HUES48 (cell line): ENCODE results near the gene MXRA5.
"Not testable (repeated sequence)": the region's sequence is repeated elsewhere in the genome, so short reads cannot be mapped to it uniquely, and the experiment has no call there.

Source experiments
- H3K27ac ChIP-seq: one replicate; pipeline ENCODE4 v1.7.0; 2013; ENCODE audit warnings: low read depth, low read length, inconsistent platforms
- H3K27me3 ChIP-seq: 2 replicates; pipeline ENCODE4 v1.6.1; 2013; ENCODE audit warnings: mild to moderate bottlenecking, low read length; ENCODE audit not compliant: control insufficient read depth, insufficient read depth
- H3K36me3 ChIP-seq: 2 replicates; pipeline ENCODE4 v1.6.1; 2013; ENCODE audit warnings: low read length; ENCODE audit not compliant: control insufficient read depth, insufficient read depth
- H3K4me1 ChIP-seq: 2 replicates; pipeline ENCODE4 v1.6.1; 2013; ENCODE audit warnings: mild to moderate bottlenecking, low read length; ENCODE audit not compliant: control insufficient read depth, insufficient read depth
- H3K4me3 ChIP-seq: 2 replicates; pipeline ENCODE4 v1.5.1; 2013; ENCODE audit warnings: mild to moderate bottlenecking, low read depth, low read length
- H3K9ac ChIP-seq: 2 replicates; pipeline ENCODE4 v1.6.1; 2013; ENCODE audit warnings: mild to moderate bottlenecking, low read depth, low read length, moderate library complexity
- H3K9me3 ChIP-seq: 2 replicates; pipeline ENCODE4 v1.6.1; 2013; ENCODE audit warnings: low read length; ENCODE audit not compliant: control insufficient read depth, insufficient read depth

The MXRA5 gene

DNA sequence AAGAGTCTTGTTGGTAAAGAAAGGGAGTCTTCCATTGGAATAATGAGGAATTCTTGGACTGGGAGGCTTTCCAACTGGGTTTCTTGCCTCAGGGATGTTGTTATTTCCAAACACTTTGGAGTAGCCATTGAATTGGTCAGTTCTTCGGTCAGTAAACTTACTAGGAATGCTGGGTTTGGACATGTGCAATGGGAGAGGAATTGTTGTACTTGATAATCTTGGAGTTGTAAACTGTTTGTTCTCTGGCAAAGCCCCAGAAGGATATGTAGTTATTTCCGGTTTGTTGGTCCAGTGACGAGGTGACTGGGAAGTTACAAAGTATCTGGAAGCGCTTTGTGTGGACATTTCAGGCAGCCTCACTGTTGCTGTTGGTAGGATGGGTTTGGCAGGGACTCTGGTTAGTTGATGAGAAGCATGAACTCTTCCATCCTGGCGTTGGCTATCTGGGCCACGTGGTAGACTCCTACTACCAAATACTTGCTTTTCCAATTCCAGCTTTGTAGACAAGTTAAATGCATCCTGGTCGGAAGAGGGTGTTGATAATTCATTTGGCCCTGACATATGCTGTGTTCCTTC, 25.9 kb downstream of the MXRA5 start:
- no peak overlapping the region for H3K9ac ChIP-seq
- H3K4me1 ChIP-seq = no peaks in the 10 kb centered on the region
- no peak overlapping the region for H3K4me3 ChIP-seq
- no peaks in the 10 kb centered on the region; the same call in 1 of the 2 replicates for H3K27me3 ChIP-seq
- no peak overlapping the region for H3K27ac ChIP-seq
- no peaks in the 10 kb centered on the region for H3K36me3 ChIP-seq
- H3K9me3 ChIP-seq = peaks cover 4% of the 10 kb centered on the region; the same call in 1 of the 2 replicates

DNA sequence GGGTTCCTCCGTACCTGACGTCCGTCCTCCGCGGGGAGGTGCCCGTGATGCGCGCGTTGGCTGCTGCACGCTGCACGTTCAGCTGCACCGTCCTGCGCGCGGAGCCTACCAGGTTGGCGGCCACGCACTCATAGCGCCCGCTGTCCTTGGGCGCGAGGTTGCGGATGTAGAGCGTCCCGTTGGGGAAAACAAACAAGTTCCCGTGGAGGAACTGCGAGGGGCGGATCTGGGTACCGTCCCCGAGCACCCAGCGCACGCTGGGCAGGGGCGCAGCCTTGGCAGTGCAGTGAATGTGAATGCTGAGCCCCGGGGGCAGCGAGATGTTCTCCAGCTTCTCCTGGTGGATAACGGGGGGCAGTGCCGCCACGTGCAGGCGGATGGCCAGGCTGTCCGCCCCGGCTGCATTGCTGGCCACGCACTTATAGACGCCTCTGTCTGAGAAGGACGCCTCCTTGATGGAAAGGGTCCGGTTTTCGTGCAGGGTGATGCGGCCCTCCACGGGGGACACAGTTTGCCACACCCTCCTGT, 29.2 kb downstream of the MXRA5 start:
- 0 out of 2 replicates have a peak, but pooled peaks cover under 1% of the 10 kb centered on the region for H3K9me3 ChIP-seq
- no peaks in the 10 kb centered on the region; the same call in 1 of the 2 replicates for H3K27me3 ChIP-seq
- no peak overlapping the region for H3K27ac ChIP-seq
- no peak overlapping the region for H3K9ac ChIP-seq
- no peaks in the 10 kb centered on the region for H3K4me1 ChIP-seq
- H3K4me3 ChIP-seq = no peak overlapping the region
- H3K36me3 ChIP-seq = no peaks in the 10 kb centered on the region

GRCh38 chrX:3312109-3312508, 34.3 kb downstream of the MXRA5 start:
- H3K4me1 ChIP-seq = no peaks in the 10 kb centered on the region
- H3K9ac ChIP-seq = no peak overlapping the region
- H3K36me3 ChIP-seq = no peaks in the 10 kb centered on the region
- no peak overlapping the region for H3K4me3 ChIP-seq
- H3K27me3 ChIP-seq = no peaks in the 10 kb centered on the region
- H3K9me3 ChIP-seq = no peaks in the 10 kb centered on the region
- no peak overlapping the region for H3K27ac ChIP-seq

GRCh38 chrX:3307881-3308280, 38.6 kb downstream of the MXRA5 start:
- Histone ChIP-seq H3K4me3 (no peak overlapping the region), H3K27ac (no peak overlapping the region), H3K9me3 (no peaks in the 10 kb centered on the region), H3K27me3 (no peaks in the 10 kb centered on the region), H3K9ac (no peak overlapping the region), H3K36me3 (no peaks in the 10 kb centered on the region), H3K4me1 (no peaks in the 10 kb centered on the region)

- H3K27me3 ChIP-seq = no peaks in the 10 kb centered on the region; the same call in 1 of the 2 replicates
- no peaks in the 10 kb centered on the region for H3K9me3 ChIP-seq
- H3K4me3 ChIP-seq = no peak overlapping the region
- H3K9ac ChIP-seq = no peak overlapping the region
- no peaks in the 10 kb centered on the region for H3K4me1 ChIP-seq
- no peaks in the 10 kb centered on the region for H3K36me3 ChIP-seq
- H3K27ac ChIP-seq = no peak overlapping the region
These were observed 46.8 kb downstream of the MXRA5 start for GRCh38 chrX:3299636-3300035.

- Histone ChIP-seq H3K9me3 (no peaks in the 10 kb centered on the region), H3K27ac (no peak overlapping the region), H3K27me3 (no peaks in the 10 kb centered on the region; the same call in 1 of the 2 replicates), H3K4me1 (no peaks in the 10 kb centered on the region), H3K9ac (no peak overlapping the region), H3K4me3 (no peak overlapping the region), H3K36me3 (no peaks in the 10 kb centered on the region)
These were observed 50.7 kb downstream of the MXRA5 start for GRCh38 chrX:3295731-3296130.

DNA sequence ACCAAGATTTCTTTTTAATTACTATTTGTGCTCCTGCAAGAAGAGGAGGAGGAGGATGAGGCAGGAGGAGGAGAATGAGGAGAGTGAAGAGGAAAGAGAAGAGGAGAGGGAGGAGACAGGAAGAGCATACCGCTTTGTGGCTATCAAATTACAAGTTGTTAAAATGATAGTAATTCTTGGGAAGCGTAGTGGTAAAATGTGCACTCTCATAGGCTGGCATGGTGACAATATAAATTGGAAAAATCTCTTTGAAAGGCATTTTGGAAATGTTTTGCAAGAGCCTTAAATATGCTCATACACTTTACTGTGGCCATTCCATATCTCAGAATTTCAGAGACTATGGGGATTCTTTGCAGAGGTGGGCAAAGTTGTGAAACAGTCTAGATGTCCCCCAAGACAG, 53.2 kb downstream of the MXRA5 start:
- Histone ChIP-seq H3K4me1 (no peaks in the 10 kb centered on the region), H3K4me3 (no peak overlapping the region)

DNA sequence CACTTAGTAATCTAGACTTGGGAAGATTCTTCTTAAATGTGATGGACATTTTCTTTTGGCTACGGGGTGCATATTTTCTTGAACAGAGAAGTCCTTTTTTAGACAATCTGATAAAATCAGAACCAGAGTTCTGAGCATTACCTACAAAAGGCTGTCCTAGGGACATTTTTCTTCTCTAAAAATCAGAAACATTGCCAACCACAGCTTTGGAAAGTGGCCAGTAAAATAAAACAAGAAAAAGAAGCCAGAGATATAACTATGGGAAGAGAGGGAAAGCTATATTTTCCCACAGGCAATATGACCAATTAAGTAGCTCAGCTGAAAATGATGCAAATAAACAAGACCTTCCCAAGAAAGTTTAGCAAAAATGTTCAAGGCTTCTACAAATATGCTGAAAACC, 55.9 kb downstream of the MXRA5 start:
- Histone ChIP-seq H3K36me3 (no peaks in the 10 kb centered on the region), H3K4me1 (0 out of 2 replicates have a peak, but pooled peaks cover 7% of the 10 kb centered on the region), H3K4me3 (no peak overlapping the region)

More for the DNA sequence above, 53.2 kb downstream of the MXRA5 start:
- Histone ChIP-seq H3K9me3 (no peaks in the 10 kb centered on the region), H3K27me3 (no peaks in the 10 kb centered on the region), H3K9ac (no peak overlapping the region), H3K36me3 (no peaks in the 10 kb centered on the region), H3K27ac (no peak overlapping the region)

GRCh38 chrX:3286196-3286945, 60.1 kb downstream of the MXRA5 start:
- Histone ChIP-seq H3K9me3 (no peaks in the 10 kb centered on the region), H3K4me1 (0 out of 2 replicates have a peak, but pooled peaks cover 7% of the 10 kb centered on the region), H3K27ac (peak overlapping the region; percentile 40), H3K27me3 (no peaks in the 10 kb centered on the region), H3K4me3 (no peak overlapping the region), H3K9ac (no peak overlapping the region), H3K36me3 (no peaks in the 10 kb centered on the region)

More for the DNA sequence above, 55.9 kb downstream of the MXRA5 start:
- H3K27me3 ChIP-seq = no peaks in the 10 kb centered on the region
- H3K9ac ChIP-seq = no peak overlapping the region
- H3K27ac ChIP-seq = no peak overlapping the region
- no peaks in the 10 kb centered on the region for H3K9me3 ChIP-seq

GRCh38 chrX:3280706-3281105, 65.7 kb downstream of the MXRA5 start:
- Histone ChIP-seq H3K9ac (no peak overlapping the region), H3K4me3 (no peak overlapping the region), H3K27me3 (no peaks in the 10 kb centered on the region), H3K4me1 (no peaks in the 10 kb centered on the region), H3K36me3 (no peaks in the 10 kb centered on the region), H3K9me3 (no peaks in the 10 kb centered on the region), H3K27ac (no peak overlapping the region)

DNA sequence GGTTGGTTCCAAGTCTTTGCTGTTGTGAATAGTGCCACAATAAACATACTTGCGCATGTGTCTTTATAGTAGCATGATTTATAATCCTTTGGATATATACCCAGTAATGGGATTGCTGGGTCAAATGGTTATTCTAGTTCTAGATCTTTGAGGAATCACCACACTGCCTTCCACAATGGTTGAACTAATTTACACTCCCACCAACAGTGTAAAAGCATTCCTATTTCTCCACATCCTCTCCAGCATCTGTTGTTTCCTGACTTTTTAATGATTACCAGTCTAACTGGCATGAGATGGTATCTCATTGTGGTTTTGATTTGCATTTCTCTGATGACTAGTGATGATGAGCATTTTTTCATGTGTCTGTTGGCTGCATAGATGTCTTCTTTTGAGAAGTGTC, 72.8 kb downstream of the MXRA5 start:
- not testable (repeated sequence) for H3K27me3 ChIP-seq, H3K36me3 ChIP-seq, H3K9me3 ChIP-seq, H3K27ac ChIP-seq, H3K4me3 ChIP-seq, H3K4me1 ChIP-seq, H3K9ac ChIP-seq
